ENCODE data around the gene NRXN3. TPM values are rescaled to one million over a fixed set of nuclear protein-coding genes. Genes with fewer than 3 reads are reported as not detected.

NRXN3 gene
- total RNA-seq, 4 donors from 2014 or later, result 0.56 to 1.6 (median 1.1) TPM

- H3K9me3 ChIP-seq, result no peaks in the 10 kb centered on the region
- TF ChIP-seq, protein P1, sequence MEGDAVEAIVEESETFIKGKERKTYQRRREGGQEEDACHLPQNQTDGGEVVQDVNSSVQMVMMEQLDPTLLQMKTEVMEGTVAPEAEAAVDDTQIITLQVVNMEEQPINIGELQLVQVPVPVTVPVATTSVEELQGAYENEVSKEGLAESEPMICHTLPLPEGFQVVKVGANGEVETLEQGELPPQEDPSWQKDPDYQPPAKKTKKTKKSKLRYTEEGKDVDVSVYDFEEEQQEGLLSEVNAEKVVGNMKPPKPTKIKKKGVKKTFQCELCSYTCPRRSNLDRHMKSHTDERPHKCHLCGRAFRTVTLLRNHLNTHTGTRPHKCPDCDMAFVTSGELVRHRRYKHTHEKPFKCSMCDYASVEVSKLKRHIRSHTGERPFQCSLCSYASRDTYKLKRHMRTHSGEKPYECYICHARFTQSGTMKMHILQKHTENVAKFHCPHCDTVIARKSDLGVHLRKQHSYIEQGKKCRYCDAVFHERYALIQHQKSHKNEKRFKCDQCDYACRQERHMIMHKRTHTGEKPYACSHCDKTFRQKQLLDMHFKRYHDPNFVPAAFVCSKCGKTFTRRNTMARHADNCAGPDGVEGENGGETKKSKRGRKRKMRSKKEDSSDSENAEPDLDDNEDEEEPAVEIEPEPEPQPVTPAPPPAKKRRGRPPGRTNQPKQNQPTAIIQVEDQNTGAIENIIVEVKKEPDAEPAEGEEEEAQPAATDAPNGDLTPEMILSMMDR (IDR thresholded peaks at IDR 0.05), result no peak
- TF ChIP-seq POLR2A (IDR thresholded peaks at IDR 0.05), result no peak
- no peaks in the 10 kb centered on the region for H3K36me3 ChIP-seq
- H3K27me3 ChIP-seq, result no peaks in the 10 kb centered on the region
- intact Hi-C loops (cut with DNase I), result no loop called here
- H3K27ac ChIP-seq, result no peak overlapping the region
- WGBS, 2 donors, result 66 to 67% methylated on average over 5 of the region's 5 CpGs
- H3K4me1 ChIP-seq, result no peaks in the 10 kb centered on the region
- H3K4me3 ChIP-seq (replicated peaks in 1 of 3), result no peak overlapping the region
- DNase-seq, result no peak
These were observed 906.9 kb downstream of the NRXN3 start for GRCh38 chr14:79077096-79077495.

GRCh38 chr14:79080040-79080439, 909.9 kb downstream of the NRXN3 start:
- intact Hi-C loops (cut with DNase I), result no loop called here
- TF ChIP-seq, protein P1 (IDR thresholded peaks at IDR 0.05), result no peak
- TF ChIP-seq POLR2A (IDR thresholded peaks at IDR 0.05), result no peak
- Histone ChIP-seq H3K36me3 (no peaks in the 10 kb centered on the region), H3K4me3 (replicated peaks in 1 of 3) (no peak overlapping the region), H3K27ac (no peak overlapping the region), H3K4me1 (no peaks in the 10 kb centered on the region), H3K9me3 (no peaks in the 10 kb centered on the region), H3K27me3 (no peaks in the 10 kb centered on the region)
- DNase-seq, result no peak
- 80% methylated on average over 1 of the region's 1 CpG for WGBS, 2 donors

- Histone ChIP-seq H3K4me3 (replicated peaks in 1 of 3) (no peak overlapping the region), H3K36me3 (no peaks in the 10 kb centered on the region), H3K4me1 (no peaks in the 10 kb centered on the region), H3K27ac (no peak overlapping the region), H3K9me3 (no peaks in the 10 kb centered on the region), H3K27me3 (no peaks in the 10 kb centered on the region)
- WGBS, 2 donors, result 83 to 86% methylated on average over 2 of the region's 2 CpGs
- intact Hi-C loops (cut with DNase I), result no loop called here
- no peak for DNase-seq
- no peak for TF ChIP-seq POLR2A (IDR thresholded peaks at IDR 0.05)
- TF ChIP-seq, protein P1 (IDR thresholded peaks at IDR 0.05), result no peak
These were observed 912.7 kb downstream of the NRXN3 start for GRCh38 chr14:79082883-79083282.

DNA sequence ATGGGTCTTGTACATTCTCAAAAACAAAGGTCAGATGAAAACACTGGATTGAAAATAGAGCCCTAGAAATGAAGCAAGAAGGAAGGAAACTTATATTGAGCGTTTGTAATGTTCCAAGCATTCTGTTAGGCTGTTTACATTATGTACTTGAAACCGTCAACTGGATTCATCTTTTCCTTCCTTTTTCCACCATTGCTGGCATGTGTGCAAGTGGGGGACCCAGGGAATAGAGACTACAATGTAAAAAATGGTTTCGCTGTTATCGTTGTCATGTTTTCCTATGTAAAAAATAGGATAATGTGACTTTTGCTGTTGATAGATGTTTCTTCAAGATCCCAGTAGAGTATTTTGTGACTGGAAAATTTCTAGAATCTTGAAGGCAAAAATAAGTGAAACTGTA, 913.2 kb downstream of the NRXN3 start:
- H3K27ac ChIP-seq, result no peak overlapping the region
- no peaks in the 10 kb centered on the region for H3K36me3 ChIP-seq
- H3K9me3 ChIP-seq, result no peaks in the 10 kb centered on the region
- TF ChIP-seq, protein P1 (IDR thresholded peaks at IDR 0.05), result no peak
- TF ChIP-seq POLR2A (IDR thresholded peaks at IDR 0.05), result no peak
- intact Hi-C loops (cut with DNase I), result no loop called here
- no peak overlapping the region for H3K4me3 ChIP-seq (replicated peaks in 1 of 3)
- H3K4me1 ChIP-seq, result no peaks in the 10 kb centered on the region
- DNase-seq, result no peak
- 60 to 62% methylated on average over 4 of the region's 4 CpGs for WGBS, 2 donors
- H3K27me3 ChIP-seq, result no peaks in the 10 kb centered on the region

- DNase-seq, result no peak
- Histone ChIP-seq H3K36me3 (no peaks in the 10 kb centered on the region), H3K9me3 (no peaks in the 10 kb centered on the region), H3K4me1 (no peaks in the 10 kb centered on the region), H3K4me3 (replicated peaks in 1 of 3) (no peak overlapping the region), H3K27me3 (no peaks in the 10 kb centered on the region), H3K27ac (no peak overlapping the region)
- TF ChIP-seq POLR2A (IDR thresholded peaks at IDR 0.05), result no peak
- TF ChIP-seq, protein P1 (IDR thresholded peaks at IDR 0.05), result no peak
- 61 to 69% methylated on average over 4 of the region's 4 CpGs for WGBS, 2 donors
- intact Hi-C loops (cut with DNase I), result no loop called here
These were observed 914.7 kb downstream of the NRXN3 start for GRCh38 chr14:79084861-79085260.
